Astrocyte (in vitro differentiated cells and primary cell): ENCODE measurements around the gene OR1N1.

ENCODE experiments used
- CTCF ChIP-seq: IDR thresholded peaks from 2 replicates; pipeline ENCODE4 v1.5.1; 2011; ENCODE audit warnings: low read depth, mild to moderate bottlenecking, inconsistent platforms, low read length, moderate library complexity; ENCODE audit not compliant: insufficient read depth
- EZH2 ChIP-seq: IDR thresholded peaks from 2 replicates; pipeline ENCODE4 v1.6.1; 2012; ENCODE audit warnings: mild to moderate bottlenecking, low read length, inconsistent platforms; ENCODE audit not compliant: insufficient read depth

GRCh38 chr9:122479062-122479461 is 48.0 kb downstream of the OR1N1 start:
- TF ChIP-seq CTCF (no peak), EZH2 (no peak)
